Measurements from ENCODE around the gene GNG7. TPM values are rescaled to one million over a fixed set of nuclear protein-coding genes. Genes with fewer than 3 reads are reported as not detected.

GNG7 gene
- total RNA-seq, 1 donor from 2014 or later: 0.96 TPM

- intact Hi-C loops (cut with DNase I): no loop called here
- Histone ChIP-seq H3K9me3 (no peaks in the 10 kb centered on the region), H3K4me3 (no peak overlapping the region), H3K27ac (no peak overlapping the region), H3K27me3 (no peaks in the 10 kb centered on the region), H3K4me1 (no peaks in the 10 kb centered on the region), H3K36me3 (no peaks in the 10 kb centered on the region)
- TF ChIP-seq CTCF (IDR thresholded peaks at IDR 0.05): no peak
- no peak for DNase-seq (ENCODE audit: low spot score in 2 of 2)
These were observed 10.5 kb downstream of the GNG7 start for GRCh38 chr19:2691951-2692350.

- no peak for DNase-seq (ENCODE audit: low spot score in 2 of 2)
- H3K4me1 ChIP-seq: no peaks in the 10 kb centered on the region
- H3K9me3 ChIP-seq: no peaks in the 10 kb centered on the region
- H3K27me3 ChIP-seq: no peaks in the 10 kb centered on the region
- no peaks in the 10 kb centered on the region for H3K36me3 ChIP-seq
- intact Hi-C loops (cut with DNase I): no loop called here
- no peak overlapping the region for H3K27ac ChIP-seq
- H3K4me3 ChIP-seq: no peak overlapping the region
- no peak for TF ChIP-seq CTCF (IDR thresholded peaks at IDR 0.05)
These were observed 11.6 kb downstream of the GNG7 start for GRCh38 chr19:2690856-2691255.

- DNase-seq (ENCODE audit: low spot score in 2 of 2): no peak
- no peaks in the 10 kb centered on the region for H3K4me1 ChIP-seq
- no peaks in the 10 kb centered on the region for H3K36me3 ChIP-seq
- intact Hi-C loops (cut with DNase I): no loop called here
- no peaks in the 10 kb centered on the region for H3K27me3 ChIP-seq
- no peak for TF ChIP-seq CTCF (IDR thresholded peaks at IDR 0.05)
- H3K9me3 ChIP-seq: no peaks in the 10 kb centered on the region
- no peak overlapping the region for H3K4me3 ChIP-seq
- H3K27ac ChIP-seq: no peak overlapping the region
These were observed 16.1 kb downstream of the GNG7 start for GRCh38 chr19:2686360-2686759.

DNA sequence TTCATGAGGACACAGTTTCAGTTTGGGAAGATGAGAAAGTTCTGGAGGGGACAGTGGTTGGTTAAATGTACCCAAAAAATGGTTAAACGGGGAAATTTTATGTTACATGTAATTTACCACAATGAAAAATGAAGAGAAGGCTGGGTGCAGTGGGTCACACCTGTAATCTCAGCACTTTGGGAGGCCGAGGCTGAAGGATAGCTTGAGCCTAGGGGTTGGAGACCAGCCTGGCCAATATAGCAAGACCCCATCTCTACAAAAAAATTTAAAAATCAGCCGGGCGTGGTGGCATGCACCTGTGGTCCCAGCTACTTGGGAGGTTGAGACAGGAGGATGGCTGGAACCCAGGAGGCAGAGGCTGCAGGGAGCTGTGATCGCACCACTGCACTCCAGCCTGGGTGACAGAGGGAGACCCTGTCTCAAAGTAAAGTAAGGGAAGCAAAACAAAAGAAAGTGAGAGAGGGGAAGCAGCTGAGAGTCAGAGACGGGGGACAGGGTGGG lies 17.2 kb downstream of the GNG7 start:
- no peak for TF ChIP-seq CTCF (IDR thresholded peaks at IDR 0.05)
- Histone ChIP-seq H3K27ac (no peak overlapping the region), H3K4me3 (no peak overlapping the region), H3K4me1 (no peaks in the 10 kb centered on the region), H3K36me3 (no peaks in the 10 kb centered on the region), H3K9me3 (no peaks in the 10 kb centered on the region), H3K27me3 (no peaks in the 10 kb centered on the region)
- intact Hi-C loops (cut with DNase I): no loop called here
- no peak for DNase-seq (ENCODE audit: low spot score in 2 of 2)

GRCh38 chr19:2683430-2684003 lies 19.0 kb downstream of the GNG7 start:
- no peak overlapping the region for H3K4me3 ChIP-seq
- no peak for DNase-seq (ENCODE audit: low spot score in 2 of 2)
- H3K9me3 ChIP-seq: no peaks in the 10 kb centered on the region
- no peak overlapping the region for H3K27ac ChIP-seq
- H3K4me1 ChIP-seq: no peaks in the 10 kb centered on the region
- intact Hi-C loops (cut with DNase I): no loop called here
- no peaks in the 10 kb centered on the region for H3K27me3 ChIP-seq
- H3K36me3 ChIP-seq: no peaks in the 10 kb centered on the region
- no peak for TF ChIP-seq CTCF (IDR thresholded peaks at IDR 0.05)

- H3K36me3 ChIP-seq: no peaks in the 10 kb centered on the region
- no peak for TF ChIP-seq CTCF (IDR thresholded peaks at IDR 0.05)
- H3K9me3 ChIP-seq: no peaks in the 10 kb centered on the region
- intact Hi-C loops (cut with DNase I): no loop called here
- no peak for DNase-seq (ENCODE audit: low spot score in 2 of 2)
- no peak overlapping the region for H3K27ac ChIP-seq
- H3K27me3 ChIP-seq: no peaks in the 10 kb centered on the region
- H3K4me3 ChIP-seq: no peak overlapping the region
- H3K4me1 ChIP-seq: no peaks in the 10 kb centered on the region
These were observed 21.7 kb downstream of the GNG7 start for GRCh38 chr19:2680808-2681207.
